ENCODE results near the gene COX4I1.

COX4I1 gene

GRCh38 chr16:85799497-85800320, at the start of gene COX4I1, which contains the start of gene EMC8:
Gene COX4I1 (plus strand): TSS chr16:85799695. CDS start chr16:85801206, 1,511 bp downstream.
Gene EMC8 (minus strand): TSS chr16:85799544. CDS start chr16:85799295, 249 bp downstream.
- DNase-seq: peak; percentile 34 to 63

GRCh38 chr16:85749771-85750145, 49.7 kb upstream of the COX4I1 start:
- DNase-seq: no peak

GRCh38 chr16:85750146-85750826, 49.2 kb upstream of the COX4I1 start:
- no peak for DNase-seq

- DNase-seq: no peak
Measured at GRCh38 chr16:85750827-85751697, 48.4 kb upstream of the COX4I1 start, which contains the start of gene C16orf74. Gene C16orf74 (minus strand): TSS chr16:85751096. CDS start chr16:85735217, 15,879 bp downstream.

GRCh38 chr16:85751698-85752501, 47.6 kb upstream of the COX4I1 start:
- DNase-seq: no peak

GRCh38 chr16:85752511-85753420, 46.7 kb upstream of the COX4I1 start:
- no peak for DNase-seq

GRCh38 chr16:85753559-85753958, 45.9 kb upstream of the COX4I1 start:
- no peak for DNase-seq

- no peak for DNase-seq
Measured at GRCh38 chr16:85753976-85754375, 45.5 kb upstream of the COX4I1 start.

- DNase-seq: peak; percentile 30 to 55
Measured at GRCh38 chr16:85754413-85754812, 45.1 kb upstream of the COX4I1 start.

- DNase-seq: no peak
Measured at GRCh38 chr16:85755929-85756768, 43.3 kb upstream of the COX4I1 start.

- no peak for DNase-seq
Measured at GRCh38 chr16:85757341-85757822, 42.1 kb upstream of the COX4I1 start.

- DNase-seq: no peak
Measured at GRCh38 chr16:85759136-85759535, 40.4 kb upstream of the COX4I1 start.

GRCh38 chr16:85759631-85760419, 39.7 kb upstream of the COX4I1 start:
- DNase-seq: no peak

GRCh38 chr16:85761861-85762260, 37.6 kb upstream of the COX4I1 start:
- no peak for DNase-seq

GRCh38 chr16:85762970-85763369, 36.5 kb upstream of the COX4I1 start:
- no peak for DNase-seq

GRCh38 chr16:85763616-85764015, 35.9 kb upstream of the COX4I1 start:
- DNase-seq: no peak

GRCh38 chr16:85765211-85765610, 34.3 kb upstream of the COX4I1 start:
- DNase-seq: no peak

- no peak for DNase-seq
Measured at GRCh38 chr16:85765767-85766166, 33.7 kb upstream of the COX4I1 start.

- no peak for DNase-seq
Measured at GRCh38 chr16:85767531-85767930, 32.0 kb upstream of the COX4I1 start.

Measured in NCI-H187 (cell line).